Cardiac atrium fibroblast (primary cell): ENCODE results near the gene NEUROD1. TPM values are rescaled to one million over a fixed set of nuclear protein-coding genes. Genes with fewer than 3 reads are reported as not detected.

Experiments used
- total RNA-seq: library from RNA; depleted of rRNA; stranded (reverse); fragments of >200 nt; gene quantifications from 2 replicates; pipeline ENCODE4 v1.2.3, GENCODE V29; 2015

NEUROD1 gene
- total RNA-seq: not detected in 2 replicates

GRCh38 chr2:181680055-181680936 lies at the start of gene NEUROD1:
TSS of gene NEUROD1 (minus strand) at chr2:181680517. CDS start at chr2:181678860, 1,657 bp downstream.

GRCh38 chr2:181656450-181657291 lies 23.6 kb downstream of the NEUROD1 start, which contains the start of gene CERKL:
TSS of gene CERKL (minus strand) at chr2:181657105. CDS start at chr2:181657006, 99 bp downstream.

Other genes with a start within 250 kb of the NEUROD1 start
- gene ITGA4, start 223.1 kb downstream of the NEUROD1 start, total RNA-seq: 5.8 and 7.1 TPM in 2 replicates
- gene CERKL, start 23.4 kb downstream of the NEUROD1 start, total RNA-seq: not detected in 2 replicates
- 59.0 and 67.2 TPM in 2 replicates for gene ITPRID2, start 211.2 kb upstream of the NEUROD1 start, total RNA-seq